Duodenal mucosa (tissue), 2 donors: ENCODE data around the gene RHBDF2.
"Not testable (repeated sequence)": the region's sequence is repeated elsewhere in the genome, so short reads cannot be mapped to it uniquely, and the experiment has no call there.

Experiments used
- H3K27ac ChIP-seq: one replicate; pipeline ENCODE4 v1.7.0; 2013; ENCODE audit warnings: low read depth, low read length
- H3K27me3 ChIP-seq, 2 donors: one replicate each; pipeline ENCODE4 v1.7.0; 2013; ENCODE audit warnings: low read length in 2 of 2, control low read depth in 1 of 2; ENCODE audit not compliant: insufficient read depth in 2 of 2, control insufficient read depth in 1 of 2
- H3K36me3 ChIP-seq, 2 donors: one replicate each; pipeline ENCODE4 v1.7.0; 2013; ENCODE audit warnings: low read length in 2 of 2, control low read depth in 1 of 2; ENCODE audit not compliant: insufficient read depth in 2 of 2, control insufficient read depth in 1 of 2
- H3K4me1 ChIP-seq, 2 donors: one replicate each; pipeline ENCODE4 v1.7.0; 2013; ENCODE audit warnings: low read length in 2 of 2, control low read depth in 1 of 2; ENCODE audit not compliant: insufficient read depth in 2 of 2, control insufficient read depth in 1 of 2
- H3K4me3 ChIP-seq, 2 donors: one replicate each; pipeline ENCODE4 v1.7.0; 2013; ENCODE audit warnings: low read length in 2 of 2, low read depth in 1 of 2
- H3K9ac ChIP-seq, 2 donors: one replicate each; pipeline ENCODE4 v1.7.0; 2013; ENCODE audit warnings: low read length in 2 of 2, low read depth in 1 of 2
- H3K9me3 ChIP-seq, 2 donors: one replicate each; pipeline ENCODE4 v1.7.0; 2013; ENCODE audit warnings: low read length in 2 of 2, control low read depth in 1 of 2; ENCODE audit not compliant: control insufficient read depth in 1 of 2

RHBDF2 gene

GRCh38 chr17:76537578-76538280, 36.5 kb upstream of the RHBDF2 start, which contains the start of gene CYGB:
TSS of gene CYGB (minus strand) at chr17:76537709. CDS start at chr17:76537542, 167 bp downstream.
- Histone ChIP-seq H3K36me3 (no peaks in the 10 kb centered on the region), H3K4me1 (peaks cover 13 to 15% of the 10 kb centered on the region in 2 donors), H3K9me3 (no peaks in the 10 kb centered on the region), H3K4me3 (peak within 1 kb of the TSS; percentile 40 to 48), H3K27ac (peak within 1 kb of the TSS; percentile 42), H3K9ac (peak within 1 kb of the TSS; percentile 25 to 35), H3K27me3 (peaks cover 27 to 31% of the 10 kb centered on the region in 2 donors)

DNA sequence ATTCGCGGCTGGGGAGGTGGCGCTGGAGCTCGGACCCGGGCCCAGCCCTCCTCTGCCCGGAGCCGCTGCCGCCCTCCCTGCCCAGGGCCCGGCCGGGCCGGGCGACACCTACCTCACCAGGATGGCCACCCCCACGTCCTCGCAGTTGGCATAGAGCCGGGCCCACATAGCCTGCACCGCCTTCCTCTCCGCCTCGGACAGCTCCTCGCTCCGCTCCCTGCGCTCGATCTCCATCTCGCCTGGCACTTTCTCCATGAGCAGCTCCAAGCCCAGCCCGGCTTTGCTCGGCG, 36.0 kb upstream of the RHBDF2 start:
- H3K36me3 ChIP-seq, result no peaks in the 10 kb centered on the region
- peak overlapping the region; percentile 42 for H3K27ac ChIP-seq
- no peaks in the 10 kb centered on the region for H3K9me3 ChIP-seq
- H3K27me3 ChIP-seq, result peaks cover 27 to 31% of the 10 kb centered on the region in 2 donors
- H3K4me3 ChIP-seq, result peak overlapping the region; percentile 8 to 48
- peaks cover 8 to 10% of the 10 kb centered on the region in 2 donors for H3K4me1 ChIP-seq
- H3K9ac ChIP-seq, result peak overlapping the region in 1 of 2 donors; percentile 25

- Histone ChIP-seq H3K36me3 (no peaks in the 10 kb centered on the region), H3K9ac (peak overlapping the region; percentile 25 to 35), H3K27me3 (peaks cover 27 to 31% of the 10 kb centered on the region in 2 donors), H3K4me1 (peaks cover 5 to 7% of the 10 kb centered on the region in 2 donors), H3K27ac (peak overlapping the region; percentile 42), H3K9me3 (no peaks in the 10 kb centered on the region), H3K4me3 (peak overlapping the region; percentile 40 to 48)
These were observed 35.5 kb upstream of the RHBDF2 start for GRCh38 chr17:76536511-76537287.

- peaks cover 6 to 12% of the 10 kb centered on the region in 2 donors for H3K4me1 ChIP-seq
- no peaks in the 10 kb centered on the region for H3K36me3 ChIP-seq
- H3K4me3 ChIP-seq, result peak overlapping the region; percentile 36 to 48
- peaks cover 27 to 31% of the 10 kb centered on the region in 2 donors for H3K27me3 ChIP-seq
- H3K9me3 ChIP-seq, result no peaks in the 10 kb centered on the region
- peak overlapping the region in 1 of 2 donors; percentile 35 for H3K9ac ChIP-seq
- no peak overlapping the region for H3K27ac ChIP-seq
These were observed 34.7 kb upstream of the RHBDF2 start for GRCh38 chr17:76535788-76536510.

- Histone ChIP-seq H3K27ac (peak overlapping the region; percentile 23), H3K36me3 (no peaks in the 10 kb centered on the region), H3K4me3 (no peak overlapping the region), H3K27me3 (peaks cover 24 to 31% of the 10 kb centered on the region in 2 donors), H3K4me1 (peaks cover 6 to 12% of the 10 kb centered on the region in 2 donors), H3K9ac (no peak overlapping the region), H3K9me3 (no peaks in the 10 kb centered on the region)
These were observed 33.9 kb upstream of the RHBDF2 start for GRCh38 chr17:76534831-76535732.

DNA sequence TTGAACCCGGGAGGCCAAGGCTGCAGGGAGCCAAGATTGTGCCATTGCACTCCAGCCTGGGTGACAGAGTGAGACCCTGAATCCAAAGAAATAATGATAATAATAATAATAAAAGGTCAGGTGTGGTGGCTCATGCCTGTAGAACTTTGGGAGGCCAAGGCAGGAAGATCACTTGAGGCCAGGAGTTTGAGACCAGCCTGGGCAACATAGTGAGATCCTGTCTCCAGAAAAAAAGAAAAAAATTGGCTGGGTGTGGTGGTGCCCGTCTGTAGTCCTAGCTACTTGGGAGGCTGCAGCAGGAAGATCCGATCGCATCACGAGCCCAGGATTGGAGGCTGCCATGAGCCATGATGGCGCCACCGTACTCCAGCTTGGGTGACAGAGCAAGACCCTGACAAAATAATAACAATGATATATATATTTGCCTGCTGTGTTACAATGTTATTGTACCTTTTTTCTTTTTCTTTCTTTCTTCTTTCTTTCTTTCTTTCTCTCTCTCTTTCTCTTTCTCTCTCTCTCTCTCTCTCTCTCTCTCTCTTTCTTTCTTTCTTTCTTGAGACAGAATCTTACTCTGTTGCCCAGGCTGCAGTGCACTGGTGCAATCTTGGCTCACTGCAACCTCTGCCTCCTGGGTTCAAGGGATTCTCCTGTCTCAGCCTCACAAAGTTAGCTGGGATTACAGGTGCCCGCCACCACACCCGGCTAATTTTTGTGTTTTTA, 32.6 kb upstream of the RHBDF2 start:
- H3K4me3 ChIP-seq, H3K36me3 ChIP-seq, H3K9me3 ChIP-seq, H3K27ac ChIP-seq, H3K9ac ChIP-seq: not testable (repeated sequence)
- Histone ChIP-seq H3K4me1 (peaks cover 16 to 23% of the 10 kb centered on the region in 2 donors), H3K27me3 (peaks cover 17 to 25% of the 10 kb centered on the region in 2 donors)

- Histone ChIP-seq H3K27me3 (peaks cover 10 to 12% of the 10 kb centered on the region in 2 donors), H3K9me3 (no peaks in the 10 kb centered on the region), H3K4me1 (peaks cover 20 to 33% of the 10 kb centered on the region in 2 donors), H3K27ac (no peak overlapping the region), H3K4me3 (no peak overlapping the region), H3K36me3 (no peaks in the 10 kb centered on the region), H3K9ac (no peak overlapping the region)
These were observed 30.9 kb upstream of the RHBDF2 start for GRCh38 chr17:76532072-76532651.

DNA sequence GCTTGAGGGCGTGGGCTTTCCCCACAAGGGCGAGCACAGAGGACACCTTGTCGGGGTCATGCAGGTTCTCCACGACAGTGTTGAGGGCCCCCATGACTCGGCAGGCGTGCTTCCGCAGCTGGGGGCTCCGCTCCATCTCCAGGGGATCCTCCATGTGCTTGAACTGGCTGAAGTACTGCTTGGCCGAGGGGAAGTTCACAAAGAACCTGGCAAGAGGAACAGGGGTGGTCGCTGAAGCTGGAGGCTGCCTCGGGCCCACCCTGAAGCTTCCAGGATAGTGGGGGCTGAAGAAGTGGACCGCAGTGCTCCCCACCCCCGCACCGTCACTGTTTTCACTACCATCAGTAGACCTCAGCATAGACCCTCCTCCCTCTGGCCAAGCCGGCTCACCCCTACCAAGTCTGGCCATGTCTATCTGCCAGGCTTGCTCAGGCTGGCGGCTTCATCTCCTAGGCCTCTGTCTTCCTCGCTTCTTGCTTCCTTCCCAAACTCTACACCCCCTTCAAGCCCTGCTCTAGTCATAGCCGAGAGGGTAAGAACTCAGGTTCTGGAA, 30.3 kb upstream of the RHBDF2 start:
- Histone ChIP-seq H3K4me1 (peaks cover 20 to 34% of the 10 kb centered on the region in 2 donors), H3K9me3 (no peaks in the 10 kb centered on the region), H3K27ac (peak overlapping the region; percentile 41), H3K4me3 (no peak overlapping the region), H3K36me3 (no peaks in the 10 kb centered on the region), H3K9ac (no peak overlapping the region), H3K27me3 (peaks cover 4 to 6% of the 10 kb centered on the region in 2 donors)
